ENCODE results near the gene ZNF692.

Gene ZNF692

DNA sequence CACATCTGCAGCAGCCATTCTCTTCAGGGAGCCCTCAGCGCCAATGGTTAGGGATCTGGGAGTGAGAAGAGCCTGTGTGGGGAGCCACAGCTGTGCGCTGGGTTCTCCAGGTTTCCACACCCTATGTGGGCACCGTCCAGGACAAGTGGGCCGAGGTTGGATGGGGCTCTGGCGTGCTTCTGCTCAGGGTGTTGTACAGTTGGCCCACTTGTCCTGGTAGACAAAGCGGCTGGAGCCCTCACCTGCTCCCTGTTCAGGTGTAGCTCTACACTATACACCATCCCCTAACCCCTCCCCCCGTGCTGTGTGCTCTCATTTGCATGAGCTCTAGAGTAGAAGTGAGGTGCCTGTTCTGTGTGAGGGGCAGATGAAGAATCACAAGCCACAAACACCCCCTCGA lies 45.3 kb downstream of the ZNF692 start:
- CTCF ChIA-PET: no interaction called here
- POLR2A ChIA-PET (ENCODE audit: low non-redundant PET): no interaction called here
- H3K27ac ChIP-seq: no peak overlapping the region
- DNase-seq (ENCODE audit: low spot score): no peak
- TF ChIP-seq, protein P1, sequence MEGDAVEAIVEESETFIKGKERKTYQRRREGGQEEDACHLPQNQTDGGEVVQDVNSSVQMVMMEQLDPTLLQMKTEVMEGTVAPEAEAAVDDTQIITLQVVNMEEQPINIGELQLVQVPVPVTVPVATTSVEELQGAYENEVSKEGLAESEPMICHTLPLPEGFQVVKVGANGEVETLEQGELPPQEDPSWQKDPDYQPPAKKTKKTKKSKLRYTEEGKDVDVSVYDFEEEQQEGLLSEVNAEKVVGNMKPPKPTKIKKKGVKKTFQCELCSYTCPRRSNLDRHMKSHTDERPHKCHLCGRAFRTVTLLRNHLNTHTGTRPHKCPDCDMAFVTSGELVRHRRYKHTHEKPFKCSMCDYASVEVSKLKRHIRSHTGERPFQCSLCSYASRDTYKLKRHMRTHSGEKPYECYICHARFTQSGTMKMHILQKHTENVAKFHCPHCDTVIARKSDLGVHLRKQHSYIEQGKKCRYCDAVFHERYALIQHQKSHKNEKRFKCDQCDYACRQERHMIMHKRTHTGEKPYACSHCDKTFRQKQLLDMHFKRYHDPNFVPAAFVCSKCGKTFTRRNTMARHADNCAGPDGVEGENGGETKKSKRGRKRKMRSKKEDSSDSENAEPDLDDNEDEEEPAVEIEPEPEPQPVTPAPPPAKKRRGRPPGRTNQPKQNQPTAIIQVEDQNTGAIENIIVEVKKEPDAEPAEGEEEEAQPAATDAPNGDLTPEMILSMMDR (conservative IDR thresholded peaks at IDR 0.05; ENCODE audit: low read depth): no peak

DNA sequence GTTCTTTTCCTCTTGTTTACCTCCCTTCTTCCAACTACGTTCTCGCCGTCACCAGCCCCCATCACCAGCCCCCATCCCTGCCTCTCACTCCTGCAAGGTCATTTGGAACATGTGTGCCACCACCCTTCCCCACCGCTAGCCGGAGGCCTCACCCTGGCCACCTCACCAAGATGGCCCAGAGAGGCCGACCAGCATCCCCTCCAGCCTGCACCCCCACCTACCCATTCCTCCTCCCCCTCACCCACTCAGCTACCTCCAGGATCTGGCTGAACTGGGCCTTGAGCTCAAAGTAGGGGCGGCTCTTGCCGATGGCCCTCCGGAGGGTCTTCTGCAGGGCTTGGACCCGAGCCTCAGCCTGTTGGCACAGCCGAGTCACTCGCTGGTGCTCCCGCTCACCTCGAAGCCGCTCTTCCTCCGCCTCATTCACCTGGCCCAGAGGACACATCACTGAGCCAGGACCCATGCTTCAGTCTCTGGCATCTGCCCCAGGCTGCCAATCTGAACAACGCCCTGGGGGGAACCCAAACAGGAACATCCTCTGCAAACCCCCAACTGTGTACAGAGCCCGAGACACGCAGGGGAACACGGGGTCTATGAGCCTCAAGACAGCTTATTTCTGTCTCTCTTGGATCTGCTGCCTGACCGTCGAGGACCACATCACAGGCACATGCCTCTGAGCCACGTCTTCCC lies 46.0 kb downstream of the ZNF692 start:
- POLR2A ChIA-PET (ENCODE audit: low non-redundant PET): no interaction called here
- TF ChIP-seq, protein P1 (conservative IDR thresholded peaks at IDR 0.05; ENCODE audit: low read depth): no peak
- CTCF ChIA-PET: interaction anchor here (0.6 kb wide), 2 partner anchors 29 to 1461 kb away, joined by 3 to 6 read pairs; no protein-coding TSS in a partner anchor
- no peak for DNase-seq (ENCODE audit: low spot score)
- no peak overlapping the region for H3K27ac ChIP-seq

DNA sequence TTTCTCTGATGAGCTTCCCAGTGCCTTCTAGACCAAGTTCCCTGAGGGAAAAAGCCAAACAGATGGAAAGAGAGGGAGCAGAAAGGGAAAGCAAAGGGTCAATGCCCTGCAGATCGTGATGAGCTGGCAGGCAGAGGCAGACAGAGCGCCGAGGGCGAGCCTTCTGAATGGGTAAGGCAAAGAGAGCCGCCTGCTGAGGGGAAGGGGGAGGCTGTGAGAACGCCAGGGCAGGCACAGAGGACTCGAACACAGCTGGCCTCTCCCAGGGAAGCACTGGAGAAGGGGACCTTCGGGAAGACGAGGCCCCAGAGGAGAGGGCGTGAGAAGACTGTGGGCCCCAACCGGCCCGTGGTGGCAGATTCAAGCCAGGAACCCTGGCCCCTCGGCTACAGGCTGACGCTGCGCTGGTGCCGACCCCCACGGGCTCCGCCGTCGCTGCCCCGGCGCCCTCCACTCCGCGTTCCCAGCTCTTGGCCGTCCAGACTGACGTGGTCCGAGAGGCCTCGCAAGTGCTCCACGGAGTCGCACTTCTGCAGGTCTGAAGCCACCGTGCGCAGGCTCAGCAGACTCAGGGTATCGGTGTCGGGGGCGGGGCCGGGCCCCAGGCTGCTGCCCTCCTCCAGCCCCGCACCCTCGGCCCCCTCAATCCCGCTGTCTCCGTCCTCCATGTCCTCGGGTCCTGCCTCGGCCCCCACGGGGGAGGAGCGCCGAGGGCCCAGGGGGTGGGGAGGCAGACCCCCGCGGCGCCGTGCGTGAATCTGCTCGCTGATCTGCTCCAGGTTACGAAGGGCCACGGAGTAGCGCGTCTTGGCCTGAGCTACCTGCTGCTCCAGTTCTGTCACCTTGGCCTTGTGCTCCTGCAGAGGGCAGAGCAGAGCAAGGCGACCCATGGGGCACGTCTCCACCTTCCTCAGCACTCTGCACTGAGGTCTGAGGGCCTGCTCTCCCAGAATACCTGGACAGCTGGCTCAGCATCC lies 47.1 kb downstream of the ZNF692 start:
- ChIA-PET POLR2A (ENCODE audit: low non-redundant PET) (no interaction called here), CTCF (no interaction called here)
- no peak for DNase-seq (ENCODE audit: low spot score)
- TF ChIP-seq, protein P1 (conservative IDR thresholded peaks at IDR 0.05; ENCODE audit: low read depth): no peak
- H3K27ac ChIP-seq: peak overlapping the region; percentile 47

DNA sequence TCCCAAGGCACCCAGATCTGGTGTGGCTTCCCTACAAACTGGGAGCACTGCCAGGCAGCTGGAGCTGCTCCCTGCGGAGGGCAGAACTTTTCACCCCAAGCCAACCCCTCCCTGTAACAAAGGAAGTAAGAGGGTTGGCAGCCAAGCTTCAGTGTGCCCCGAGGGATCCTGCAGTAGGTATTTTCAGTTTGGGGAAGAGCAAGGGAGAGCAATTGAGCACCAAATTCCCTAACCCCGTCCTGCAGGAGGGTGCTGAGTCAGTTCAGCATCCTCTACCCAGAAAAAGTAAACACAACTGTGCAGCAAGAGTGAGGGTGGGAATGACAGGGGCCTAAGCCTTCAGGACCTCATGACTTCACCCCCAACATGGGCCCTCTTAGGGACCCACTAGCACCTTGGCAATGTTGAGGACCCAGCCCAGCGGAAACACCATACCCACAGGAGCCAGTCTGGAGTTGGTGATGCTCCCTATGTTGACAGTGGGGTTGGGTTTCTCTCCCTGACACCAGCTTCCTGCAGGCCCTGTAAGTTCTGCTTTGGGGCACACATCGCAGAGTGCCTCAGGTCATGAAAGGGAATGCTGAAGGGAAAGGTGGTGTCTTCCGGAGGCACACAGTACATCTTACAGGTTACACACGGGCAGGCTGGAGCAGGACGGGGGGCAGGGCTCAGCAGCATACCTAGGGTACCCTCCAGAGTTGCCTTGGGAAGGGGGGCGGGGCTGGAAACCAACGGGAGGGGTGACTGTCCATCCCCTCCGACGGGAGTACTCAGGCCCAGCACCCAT lies 48.0 kb downstream of the ZNF692 start:
- TF ChIP-seq, protein P1 (conservative IDR thresholded peaks at IDR 0.05; ENCODE audit: low read depth): no peak
- ChIA-PET POLR2A (ENCODE audit: low non-redundant PET) (no interaction called here), CTCF (no interaction called here)
- H3K27ac ChIP-seq: peak overlapping the region; percentile 47
- DNase-seq (ENCODE audit: low spot score): no peak

DNA sequence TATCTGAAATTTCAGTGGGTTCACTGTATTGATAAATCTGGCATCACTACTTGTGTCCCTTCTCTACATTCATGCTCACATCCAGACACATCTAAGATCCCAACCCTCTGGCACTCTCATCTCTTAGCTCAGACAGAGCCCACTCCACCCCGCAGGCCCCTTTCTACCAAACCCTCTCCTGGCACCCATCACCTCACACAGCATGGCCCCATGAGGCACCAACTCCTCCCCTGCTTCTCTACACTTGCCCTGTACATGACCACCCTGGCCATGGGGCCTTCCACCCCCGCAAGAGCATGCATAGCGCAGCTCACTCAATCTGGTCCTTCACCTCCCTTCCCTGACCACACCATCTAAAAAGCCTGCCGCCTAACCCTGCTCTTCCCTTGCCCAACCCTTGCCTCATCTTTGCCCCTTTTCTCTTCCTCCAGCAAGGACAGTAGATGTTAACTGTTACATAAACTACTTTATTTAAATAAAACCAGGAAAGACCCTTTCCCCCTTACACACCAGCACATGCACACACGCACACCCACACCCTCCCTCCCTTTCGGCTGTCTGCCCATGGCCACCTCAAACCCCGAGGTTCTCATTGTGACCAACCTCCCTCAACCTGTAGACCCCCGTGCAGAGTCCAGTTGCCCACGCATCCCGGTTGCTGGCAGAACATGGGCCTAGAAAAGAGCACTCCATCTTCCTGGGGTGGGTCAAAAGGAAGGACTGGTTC lies 48.7 kb downstream of the ZNF692 start:
- ChIA-PET CTCF (no interaction called here), POLR2A (ENCODE audit: low non-redundant PET) (no interaction called here)
- TF ChIP-seq, protein P1 (conservative IDR thresholded peaks at IDR 0.05; ENCODE audit: low read depth): no peak
- H3K27ac ChIP-seq: peak overlapping the region; percentile 47
- no peak for DNase-seq (ENCODE audit: low spot score)

All from RWPE1 (cell line).